Measurements from ENCODE around the gene PCTP.

PCTP gene

GRCh38 chr17:55750750-55751657 is at the start of gene PCTP:
Gene PCTP (plus strand): TSS chr17:55751051. CDS start chr17:55751104, 53 bp downstream.
- peak within 1 kb of the TSS; percentile 69 for H3K4me3 ChIP-seq (ENCODE audit: low read depth, low read length)

DNA sequence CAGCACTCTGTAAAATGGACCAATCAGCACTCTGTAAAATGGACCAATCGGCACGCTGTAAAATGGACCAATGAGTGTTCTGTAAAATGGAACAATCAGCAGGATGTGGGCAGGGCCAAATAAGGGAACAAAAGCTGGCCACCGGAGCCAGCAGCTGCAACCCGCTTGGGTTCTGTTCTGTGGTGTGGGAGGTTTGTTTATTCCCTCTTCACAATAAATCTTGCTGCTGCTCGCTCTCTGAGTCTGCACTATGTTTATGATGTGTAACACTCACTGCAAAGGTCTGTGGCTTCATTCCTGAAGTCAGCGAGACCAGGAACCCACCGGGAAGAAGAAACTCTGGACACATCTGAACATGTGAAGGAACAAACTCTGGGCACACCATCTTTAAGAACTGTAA is 48.7 kb upstream of the PCTP start:
- H3K4me3 ChIP-seq (ENCODE audit: low read depth, low read length): no peak overlapping the region

DNA sequence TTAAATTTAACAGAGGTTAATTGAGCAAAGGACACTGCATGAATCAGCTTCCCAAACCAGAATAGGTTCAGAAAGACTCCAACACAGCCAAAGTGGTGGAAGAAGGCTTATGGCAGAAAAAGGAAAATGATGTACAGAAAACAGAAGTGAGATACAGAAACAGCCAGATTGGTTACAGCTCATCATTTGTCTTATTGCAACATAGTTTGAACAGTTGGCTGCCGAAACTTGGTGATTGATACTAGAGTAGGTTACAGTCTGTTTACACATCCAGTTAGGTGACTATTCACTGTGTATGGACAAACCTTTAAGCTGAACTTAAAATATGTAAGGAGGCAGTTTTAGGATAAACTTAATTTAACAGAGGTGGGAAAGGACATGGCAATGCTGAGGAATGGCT is 46.5 kb upstream of the PCTP start:
- no peak overlapping the region for H3K4me3 ChIP-seq (ENCODE audit: low read depth, low read length)

- no peak overlapping the region for H3K4me3 ChIP-seq (ENCODE audit: low read depth, low read length)
Observed at GRCh38 chr17:55705847-55706246, 45.0 kb upstream of the PCTP start.

DNA sequence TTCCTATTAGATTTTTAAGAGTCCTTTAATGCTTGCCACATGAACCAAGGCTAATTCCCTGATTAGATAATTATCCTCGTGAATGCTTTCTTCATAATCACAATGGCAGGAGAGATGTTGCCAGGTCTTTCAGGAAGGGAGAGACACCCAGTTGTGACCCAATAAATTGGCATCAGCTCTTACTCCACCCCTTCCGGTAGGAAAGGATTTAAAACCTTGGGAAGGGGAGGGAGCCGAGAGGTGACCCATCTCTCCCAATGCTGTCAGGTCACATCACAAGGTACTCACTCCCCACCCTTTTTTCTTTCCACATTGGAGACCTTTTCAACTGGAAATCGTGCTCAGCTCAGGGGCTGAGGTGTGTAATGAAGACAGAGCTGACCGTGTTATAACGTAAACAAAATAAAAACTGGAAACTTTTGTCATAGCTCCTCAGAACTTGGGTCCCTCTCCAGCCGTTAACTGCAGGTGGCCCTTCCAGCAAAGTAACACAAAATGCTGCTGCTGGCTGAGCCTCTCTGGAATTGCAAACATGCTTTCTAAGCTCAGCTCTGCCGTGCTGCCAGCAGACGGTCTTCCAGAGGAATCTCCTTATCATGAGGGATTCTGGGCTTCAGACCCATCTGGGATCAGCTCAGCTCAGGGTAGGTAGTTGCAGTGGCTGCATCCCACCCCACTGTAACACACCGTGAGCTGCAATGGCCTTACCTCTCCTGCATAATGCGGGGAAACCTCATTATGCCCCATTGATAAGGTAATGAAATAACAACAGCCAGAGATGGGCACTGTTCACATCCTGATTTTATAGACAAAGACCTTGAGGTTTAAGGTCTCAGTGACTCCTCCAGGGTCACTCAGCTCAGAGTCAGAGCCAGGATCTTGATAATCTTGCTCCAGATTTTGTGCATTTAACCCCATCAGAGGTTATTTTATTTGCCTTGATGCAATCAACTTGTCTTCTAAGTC is 43.8 kb upstream of the PCTP start:
- H3K4me3 ChIP-seq (ENCODE audit: low read depth, low read length): no peak overlapping the region

- H3K4me3 ChIP-seq (ENCODE audit: low read depth, low read length): no peak overlapping the region
Observed at GRCh38 chr17:55708175-55708974, 42.5 kb upstream of the PCTP start.

DNA sequence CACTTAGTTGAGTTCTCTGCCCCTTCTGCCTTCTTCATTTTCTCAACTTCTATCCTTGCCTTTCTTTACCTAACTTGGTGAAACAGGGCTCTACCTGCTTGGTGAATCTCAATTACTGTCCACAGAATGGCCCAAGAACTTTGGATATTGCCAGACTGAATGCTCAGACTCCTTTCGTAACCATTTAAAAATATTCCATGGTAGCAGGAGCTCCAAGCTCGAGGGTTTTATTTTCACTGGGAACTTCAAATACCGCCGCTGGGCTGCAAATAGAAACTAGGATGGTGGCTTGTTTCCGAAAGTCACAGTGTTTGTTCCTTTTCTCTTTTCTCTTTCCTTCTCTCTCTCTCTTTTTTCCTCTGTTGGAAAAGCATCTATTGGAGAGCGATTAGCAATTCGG is 41.4 kb upstream of the PCTP start:
- no peak overlapping the region for H3K4me3 ChIP-seq (ENCODE audit: low read depth, low read length)

DNA sequence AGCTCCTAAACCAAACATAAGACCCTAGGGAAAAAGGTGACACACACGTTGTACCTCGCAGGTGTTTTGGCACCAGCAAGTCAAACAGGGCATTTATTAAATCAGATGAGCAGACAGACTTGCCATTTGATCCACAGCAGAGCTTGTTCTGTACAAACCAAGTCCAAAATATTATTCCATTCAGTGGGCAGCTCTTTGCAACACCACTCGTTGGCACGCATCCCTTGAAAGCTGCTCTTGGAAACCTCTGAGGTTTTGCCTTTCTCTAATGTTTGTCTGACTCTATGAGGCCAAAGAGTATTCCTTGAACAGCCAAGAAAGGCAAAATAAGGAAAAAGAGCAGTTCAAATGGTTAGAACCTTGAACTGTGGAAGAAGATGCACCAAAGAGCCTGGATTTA is 40.9 kb upstream of the PCTP start:
- no peak overlapping the region for H3K4me3 ChIP-seq (ENCODE audit: low read depth, low read length)

DNA sequence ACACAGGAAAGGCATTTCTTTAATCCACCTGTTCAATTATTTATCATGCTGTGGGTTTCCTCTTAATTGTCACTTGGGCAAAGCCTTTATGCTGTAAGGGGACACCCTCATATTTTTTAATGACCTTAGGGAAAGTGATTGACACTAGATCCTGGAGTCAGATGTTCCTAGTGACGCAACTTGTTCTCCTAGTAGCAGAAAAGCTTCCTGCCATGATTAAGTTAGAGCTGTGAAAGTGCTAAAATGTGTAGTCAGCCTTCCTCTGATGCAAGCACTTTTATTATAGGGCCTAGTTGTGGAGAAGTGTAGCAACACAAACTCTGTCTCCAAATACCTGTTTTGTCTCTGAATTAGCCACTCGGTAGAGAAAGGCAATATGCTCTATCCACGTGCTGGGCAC is 40.4 kb upstream of the PCTP start:
- no peak overlapping the region for H3K4me3 ChIP-seq (ENCODE audit: low read depth, low read length)

- H3K4me3 ChIP-seq (ENCODE audit: low read depth, low read length): no peak overlapping the region
Observed at GRCh38 chr17:55710829-55711496, 39.9 kb upstream of the PCTP start.

- H3K4me3 ChIP-seq (ENCODE audit: low read depth, low read length): no peak overlapping the region
Observed at GRCh38 chr17:55717432-55717831, 33.4 kb upstream of the PCTP start.

DNA sequence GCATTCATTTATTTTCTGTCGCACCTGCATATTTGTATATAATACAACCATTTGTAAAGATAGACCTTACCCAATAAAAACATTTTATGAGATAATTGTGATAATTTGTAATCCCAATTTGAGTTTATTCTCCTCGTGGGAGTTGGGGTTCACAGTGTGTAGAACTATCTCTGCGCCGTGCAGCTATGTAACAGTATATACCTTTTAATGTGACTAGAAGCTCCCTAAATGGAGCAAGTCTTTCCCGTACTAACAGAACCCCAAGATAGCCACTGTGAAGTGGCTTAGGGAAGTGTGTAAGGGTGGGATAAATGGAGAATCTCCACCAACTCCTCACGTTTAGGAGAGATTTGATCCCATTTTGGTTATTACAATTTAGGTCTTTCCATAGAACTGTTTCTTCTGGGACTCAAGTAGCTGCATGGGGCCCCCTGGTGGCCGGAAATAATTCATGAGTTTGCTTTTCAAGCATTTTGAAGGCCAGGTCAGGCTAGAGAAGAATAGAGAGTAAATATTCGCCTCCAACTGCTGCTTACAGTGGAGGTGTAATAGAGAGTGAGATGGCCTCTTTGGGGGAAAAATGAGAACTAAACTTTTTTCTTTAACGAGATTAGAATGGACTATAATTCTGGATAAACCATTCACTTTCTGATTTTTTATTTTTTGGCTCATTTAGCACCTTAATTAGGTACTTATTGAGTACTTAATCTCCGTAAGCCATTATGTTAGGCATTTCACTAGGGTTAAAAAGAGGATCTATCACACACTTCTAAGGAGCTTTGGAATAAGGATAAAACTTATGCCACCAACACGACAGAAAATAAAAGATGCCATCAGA is 32.7 kb upstream of the PCTP start:
- H3K4me3 ChIP-seq (ENCODE audit: low read depth, low read length): no peak overlapping the region

- H3K4me3 ChIP-seq (ENCODE audit: low read depth, low read length): no peak overlapping the region
Observed at GRCh38 chr17:55720919-55721836, 29.7 kb upstream of the PCTP start.

- H3K4me3 ChIP-seq (ENCODE audit: low read depth, low read length): no peak overlapping the region
Observed at GRCh38 chr17:55722016-55722736, 28.7 kb upstream of the PCTP start.

DNA sequence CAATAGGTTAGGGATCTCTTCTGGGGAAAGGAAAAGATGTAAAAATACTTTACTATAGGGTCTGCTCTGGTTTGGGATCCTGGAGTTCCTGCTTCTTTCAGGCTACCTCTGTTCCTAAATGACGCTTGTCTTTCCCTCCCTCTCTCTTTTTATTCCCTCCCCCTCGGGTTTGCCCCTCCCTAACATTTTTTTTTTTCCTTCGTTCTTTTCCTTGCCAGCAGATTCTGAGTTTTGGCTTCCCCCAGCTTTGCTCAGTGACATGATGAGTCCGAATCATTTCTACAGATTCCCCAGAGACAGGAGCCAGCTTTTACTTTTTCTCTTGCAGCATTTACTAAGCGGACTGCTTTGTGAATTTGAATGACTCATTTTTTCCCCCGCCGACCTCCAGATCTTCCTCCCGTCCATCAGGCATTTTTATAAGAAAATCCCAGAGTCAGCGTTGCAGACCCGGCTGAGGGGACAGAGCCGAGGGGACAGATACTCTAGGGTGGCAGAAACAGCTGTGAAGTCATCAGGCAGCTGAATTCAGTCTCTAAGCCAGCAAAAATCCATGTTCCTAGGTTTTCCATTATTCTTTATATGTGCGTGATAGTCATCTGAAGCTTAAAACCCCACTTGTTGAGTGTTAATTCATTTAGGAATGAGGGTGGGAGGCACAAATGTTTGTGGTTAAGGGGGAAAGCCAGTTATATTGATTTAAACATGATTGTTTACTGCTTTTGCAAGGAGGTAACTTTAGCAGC is 27.9 kb upstream of the PCTP start, which contains the start of gene TMEM100:
TSS of gene TMEM100 (minus strand) at position 123 of the 746 bp plus-strand sequence. CDS start 1,794 bp downstream, outside the sequence.
- no peak within 1 kb of the TSS for H3K4me3 ChIP-seq (ENCODE audit: low read depth, low read length)

- no peak overlapping the region for H3K4me3 ChIP-seq (ENCODE audit: low read depth, low read length)
Observed at GRCh38 chr17:55723488-55723848, 27.4 kb upstream of the PCTP start.

GRCh38 chr17:55726440-55726839 is 24.4 kb upstream of the PCTP start:
- no peak overlapping the region for H3K4me3 ChIP-seq (ENCODE audit: low read depth, low read length)

Measured in iPS-11a (cell line).